GM18505 (cell line): ENCODE data around the gene ZIM2.

Experiments used
- ATAC-seq: cut with Tn5 transposase; IDR thresholded peaks from one replicate; pipeline ENCODE4 v1.9.1; 2021; ENCODE audit not compliant: unreplicated experiment
- POLR2A ChIP-seq: IDR thresholded peaks from 4 replicates; pipeline ENCODE4 v1.6.1; 2011; ENCODE audit warnings: borderline replicate concordance; ENCODE audit not compliant: insufficient read depth, insufficient read length; ENCODE audit errors: extremely low read depth

The ZIM2 gene

GRCh38 chr19:56727677-56728076 is 112.8 kb downstream of the ZIM2 start:
- no peak for ATAC-seq
- no peak for TF ChIP-seq POLR2A

DNA sequence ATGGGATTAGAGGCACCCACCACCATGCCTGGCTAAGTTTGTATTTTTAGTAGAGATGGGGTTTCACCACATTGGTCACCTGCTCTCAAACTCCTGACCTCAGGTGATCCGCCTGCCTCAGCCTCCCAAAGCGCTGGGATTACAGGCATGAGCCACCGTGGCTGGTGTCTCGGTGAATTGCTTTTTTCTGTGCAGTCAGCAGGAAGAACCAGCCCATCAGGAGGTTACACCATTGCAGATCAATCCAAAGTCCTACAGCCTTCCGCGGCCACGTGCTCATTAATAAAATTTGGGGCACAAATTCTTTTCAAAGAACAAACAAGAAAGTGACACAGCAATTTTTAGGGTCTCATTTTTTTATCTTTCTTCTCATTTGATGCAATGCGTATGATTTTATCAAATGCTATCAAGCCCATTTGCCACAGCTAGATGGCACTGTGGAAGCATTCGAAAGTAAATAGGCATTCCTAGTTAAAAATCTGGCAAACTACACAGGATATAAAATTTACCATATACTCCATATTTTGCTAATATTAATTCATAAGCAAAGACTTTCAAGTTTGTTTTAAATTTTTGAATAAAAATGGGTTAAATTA is 114.6 kb downstream of the ZIM2 start:
- ATAC-seq: no peak
- TF ChIP-seq POLR2A: no peak
